SJSA1 (cell line): ENCODE data around the gene HIVEP3. TPM values are rescaled to one million over a fixed set of nuclear protein-coding genes. Genes with fewer than 3 reads are reported as not detected.

Experiments used
- DNase-seq, 2 experiments: peaks; one replicate each; pipeline ENCODE4 v3.0.0-alpha.2; 2015 to 2020; ENCODE audit warnings: low spot score in 2 of 2, low read depth in 1 of 2
- H3K27ac ChIP-seq: fragments of 250-450 bp; sonication (Bioruptor Pico); 2 replicates; pipeline ENCODE4 v1.5.1; 2020; ENCODE audit warnings: mild to moderate bottlenecking, moderate library complexity
- H3K27me3 ChIP-seq: fragments of 250-450 bp; sonication (Bioruptor Pico); replicated peaks from 2 replicates; pipeline ENCODE4 v1.5.1; 2020; ENCODE audit warnings: mild to moderate bottlenecking, moderate library complexity
- H3K36me3 ChIP-seq: fragments of 250-450 bp; sonication (Bioruptor Pico); 2 replicates; pipeline ENCODE4 v1.5.1; 2020; ENCODE audit warnings: mild to moderate bottlenecking
- H3K4me1 ChIP-seq: fragments of 250-450 bp; sonication (Bioruptor Pico); replicated peaks from 2 replicates; pipeline ENCODE4 v1.6.1; 2021; ENCODE audit warnings: mild to moderate bottlenecking
- H3K4me3 ChIP-seq: fragments of 250-450 bp; sonication (Bioruptor Pico); 2 replicates; pipeline ENCODE4 v1.5.1; 2020; ENCODE audit warnings: mild to moderate bottlenecking
- H3K9me3 ChIP-seq: fragments of 250-450 bp; sonication (Bioruptor Pico); replicated peaks from 2 replicates; pipeline ENCODE4 v1.5.1; 2020; ENCODE audit warnings: mild to moderate bottlenecking
- total RNA-seq: library from RNA; depleted of rRNA; stranded (reverse); fragments of >200 nt; shearing (Covaris generic); gene quantifications from 2 replicates; pipeline ENCODE4 v1.2.3, GENCODE V29; 2014

HIVEP3 gene
- total RNA-seq, 1 experiment from 2014 or later: 2.2 TPM

DNA sequence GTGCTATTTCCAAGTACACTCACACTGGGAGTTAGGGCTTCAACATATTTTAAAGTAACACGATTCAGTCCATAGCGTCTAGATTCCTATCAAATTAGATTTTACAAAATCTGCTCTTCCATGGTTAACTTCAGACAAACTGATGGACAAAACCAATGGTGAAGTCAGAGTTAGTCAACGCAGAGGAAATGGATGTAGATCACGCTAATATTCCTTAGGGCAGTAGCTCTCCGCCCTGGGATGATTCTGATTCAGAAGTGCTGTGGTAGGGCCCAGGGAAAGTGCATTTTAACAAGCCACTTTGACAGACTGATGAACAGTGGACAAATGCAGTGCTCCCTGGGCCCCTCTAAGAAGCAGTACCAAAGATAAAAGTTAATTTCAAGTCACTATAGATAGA lies 83.2 kb downstream of the HIVEP3 start:
- no peak overlapping the region for H3K4me3 ChIP-seq
- no peak for DNase-seq
- H3K9me3 ChIP-seq: no peaks in the 10 kb centered on the region
- no peak overlapping the region for H3K27ac ChIP-seq
- H3K4me1 ChIP-seq: 0 out of 2 replicates have a peak, but pooled peaks cover under 1% of the 10 kb centered on the region
- H3K27me3 ChIP-seq: no peaks in the 10 kb centered on the region
- no peaks in the 10 kb centered on the region for H3K36me3 ChIP-seq

- Histone ChIP-seq H3K9me3 (no peaks in the 10 kb centered on the region), H3K4me3 (no peak overlapping the region), H3K27me3 (no peaks in the 10 kb centered on the region), H3K36me3 (no peaks in the 10 kb centered on the region), H3K27ac (no peak overlapping the region), H3K4me1 (no peaks in the 10 kb centered on the region)
- DNase-seq: no peak
Measured at GRCh38 chr1:41833519-41834000, 85.2 kb downstream of the HIVEP3 start.

- no peak overlapping the region for H3K4me3 ChIP-seq
- H3K9me3 ChIP-seq: no peaks in the 10 kb centered on the region
- no peak overlapping the region for H3K27ac ChIP-seq
- H3K4me1 ChIP-seq: no peaks in the 10 kb centered on the region
- no peaks in the 10 kb centered on the region for H3K27me3 ChIP-seq
- H3K36me3 ChIP-seq: no peaks in the 10 kb centered on the region
- DNase-seq: no peak
Measured at GRCh38 chr1:41830726-41831125, 88.0 kb downstream of the HIVEP3 start.

GRCh38 chr1:41827991-41828570 lies 90.6 kb downstream of the HIVEP3 start:
- H3K9me3 ChIP-seq: no peaks in the 10 kb centered on the region
- peaks cover 10% of the 10 kb centered on the region for H3K4me1 ChIP-seq
- no peaks in the 10 kb centered on the region for H3K27me3 ChIP-seq
- H3K36me3 ChIP-seq: no peaks in the 10 kb centered on the region
- no peak for DNase-seq
- no peak overlapping the region for H3K4me3 ChIP-seq
- H3K27ac ChIP-seq: no peak overlapping the region

DNA sequence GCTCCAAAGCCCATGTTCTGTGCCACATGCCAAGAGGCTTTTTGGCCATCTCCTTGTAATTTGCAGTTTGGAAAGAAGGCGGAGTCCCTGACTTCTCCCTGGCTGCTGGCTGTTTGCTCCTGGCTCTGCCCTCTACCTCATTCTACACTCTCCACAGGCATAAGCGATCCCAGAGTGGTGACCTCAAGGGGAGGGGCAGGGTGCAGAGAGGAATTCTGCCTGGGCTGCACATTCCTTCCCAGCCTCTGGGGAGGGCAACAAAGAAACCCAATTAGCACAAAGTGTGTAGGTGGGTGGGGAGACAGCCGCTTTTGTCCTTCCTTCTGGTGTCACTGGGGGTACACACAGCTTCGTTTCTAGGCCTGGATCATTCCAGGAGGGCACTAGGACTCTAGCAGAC lies 95.3 kb downstream of the HIVEP3 start:
- H3K4me1 ChIP-seq: peaks cover 14% of the 10 kb centered on the region
- H3K36me3 ChIP-seq: no peaks in the 10 kb centered on the region
- H3K27ac ChIP-seq: no peak overlapping the region; the same call in 1 of the 2 replicates
- H3K27me3 ChIP-seq: no peaks in the 10 kb centered on the region
- H3K4me3 ChIP-seq: no peak overlapping the region
- no peaks in the 10 kb centered on the region for H3K9me3 ChIP-seq
- peak; percentile 74 to 76 for DNase-seq

DNA sequence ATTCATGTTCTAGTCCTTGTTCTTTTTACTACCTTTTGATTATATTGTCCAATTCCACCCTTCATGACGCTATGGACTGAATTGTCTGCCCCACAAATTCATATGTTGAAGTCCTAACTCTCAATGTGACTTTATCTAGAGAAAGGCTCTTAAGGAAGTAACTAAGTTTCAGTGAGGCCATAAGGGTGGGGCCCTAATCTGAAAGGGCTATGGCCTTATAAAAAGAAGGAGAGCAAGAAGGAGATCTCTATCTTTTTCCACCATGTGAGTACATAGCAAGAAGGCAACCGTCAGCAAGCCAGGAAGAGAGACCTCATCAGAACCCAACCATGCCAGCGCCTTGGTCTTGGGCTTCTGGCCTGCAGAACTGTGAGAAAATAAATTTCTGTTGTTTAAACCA lies 95.9 kb downstream of the HIVEP3 start:
- Histone ChIP-seq H3K27me3 (no peaks in the 10 kb centered on the region), H3K27ac (no peak overlapping the region), H3K4me1 (peaks cover 14% of the 10 kb centered on the region), H3K4me3 (no peak overlapping the region), H3K9me3 (no peaks in the 10 kb centered on the region), H3K36me3 (no peaks in the 10 kb centered on the region)
- no peak for DNase-seq

DNA sequence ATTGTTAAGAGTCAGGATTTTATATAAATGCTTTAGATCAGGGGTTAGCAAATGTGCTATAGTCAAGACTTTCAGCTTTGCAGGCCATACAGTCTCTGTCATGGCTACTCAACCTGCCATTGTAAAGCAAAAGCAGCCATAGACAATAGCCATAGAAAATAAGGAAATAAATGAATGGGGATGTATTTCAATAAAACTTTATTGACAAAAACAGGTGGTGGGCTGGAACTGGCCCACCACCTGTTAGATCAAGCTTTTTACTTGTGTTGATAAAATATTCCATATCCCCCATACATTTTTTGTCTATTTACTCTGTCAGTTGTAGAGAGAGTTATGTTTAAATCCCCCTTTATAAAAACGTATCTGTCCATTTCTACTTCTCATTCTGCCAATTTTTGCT lies 98.9 kb downstream of the HIVEP3 start:
- no peaks in the 10 kb centered on the region for H3K27me3 ChIP-seq
- H3K9me3 ChIP-seq: no peaks in the 10 kb centered on the region
- no peak for DNase-seq
- H3K27ac ChIP-seq: no peak overlapping the region
- no peak overlapping the region for H3K4me3 ChIP-seq
- H3K36me3 ChIP-seq: no peaks in the 10 kb centered on the region
- H3K4me1 ChIP-seq: peaks cover 14% of the 10 kb centered on the region

DNA sequence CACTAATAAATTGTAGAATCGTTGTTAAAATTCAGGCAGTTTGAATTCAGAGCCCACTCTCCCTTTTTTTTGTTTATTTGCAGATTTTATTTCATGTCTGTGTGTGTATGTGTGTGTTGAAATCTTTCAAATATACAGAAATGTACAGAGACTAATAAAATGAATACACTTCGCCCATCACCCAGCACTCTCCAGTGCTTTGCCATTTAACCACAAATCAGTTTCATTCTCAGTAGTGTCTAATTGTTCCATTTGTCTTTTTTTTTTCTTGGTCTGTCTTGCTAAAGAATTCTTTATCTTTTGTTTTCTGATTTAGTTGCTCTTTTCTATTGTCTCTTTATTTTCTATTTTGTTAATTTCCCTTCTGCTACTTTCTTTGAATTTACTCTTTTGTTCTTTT lies 99.7 kb downstream of the HIVEP3 start:
- no peak for DNase-seq
- no peak overlapping the region for H3K27ac ChIP-seq
- no peaks in the 10 kb centered on the region for H3K27me3 ChIP-seq
- no peak overlapping the region for H3K4me3 ChIP-seq
- H3K9me3 ChIP-seq: no peaks in the 10 kb centered on the region
- H3K4me1 ChIP-seq: peaks cover 13% of the 10 kb centered on the region
- no peaks in the 10 kb centered on the region for H3K36me3 ChIP-seq

- no peaks in the 10 kb centered on the region for H3K9me3 ChIP-seq
- H3K4me3 ChIP-seq: no peak overlapping the region
- DNase-seq: no peak
- H3K36me3 ChIP-seq: no peaks in the 10 kb centered on the region
- no peak overlapping the region for H3K27ac ChIP-seq
- peaks cover 22% of the 10 kb centered on the region for H3K4me1 ChIP-seq
- no peaks in the 10 kb centered on the region for H3K27me3 ChIP-seq
Measured at GRCh38 chr1:41816061-41816460, 102.7 kb downstream of the HIVEP3 start.

DNA sequence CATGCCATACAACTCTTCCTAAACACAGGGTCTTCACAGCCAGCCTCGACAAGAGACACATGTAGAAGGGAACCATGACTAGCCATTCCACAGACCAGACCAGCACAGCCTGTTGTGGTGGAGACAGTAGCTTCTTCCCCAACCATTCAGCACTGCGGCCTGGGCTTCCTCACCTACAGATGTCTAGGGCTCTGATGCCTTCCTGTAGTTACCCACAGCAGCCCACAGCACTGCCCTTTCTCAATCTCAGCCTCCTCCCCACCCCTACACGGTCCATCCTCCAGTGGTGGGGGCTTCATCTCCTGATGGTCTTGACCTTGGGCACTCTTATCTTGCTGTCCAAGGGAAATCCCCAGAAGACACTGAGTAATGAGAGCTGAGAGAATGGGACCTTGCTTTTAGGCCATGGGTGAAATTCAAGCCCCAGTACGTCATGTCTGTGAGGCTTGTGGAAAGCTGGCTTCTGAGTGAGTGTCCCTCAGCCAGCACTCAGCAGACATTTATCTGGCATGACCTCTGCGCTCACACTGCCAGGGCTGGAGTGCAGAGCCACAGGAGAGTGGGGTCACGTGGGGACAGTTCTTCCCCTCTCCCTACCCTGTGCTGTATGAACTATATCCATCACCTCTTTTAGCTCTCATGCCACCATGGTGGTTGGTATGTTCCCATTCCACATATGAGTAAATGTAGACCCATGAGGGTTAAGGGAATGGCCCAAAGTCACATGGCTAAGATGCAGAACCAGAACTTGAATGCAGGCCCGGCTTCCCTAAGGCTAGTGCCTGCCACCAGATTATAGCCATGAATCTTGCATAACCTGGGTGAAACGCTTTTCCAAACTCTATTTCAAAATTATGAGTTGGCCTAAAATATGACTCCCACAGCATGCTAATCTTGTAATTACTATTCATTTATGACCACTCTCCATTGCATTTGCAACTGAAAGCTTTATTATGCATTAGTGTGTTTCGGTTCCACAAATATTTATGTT lies 104.7 kb downstream of the HIVEP3 start:
- H3K27me3 ChIP-seq: no peaks in the 10 kb centered on the region
- H3K4me1 ChIP-seq: peaks cover 23% of the 10 kb centered on the region
- no peaks in the 10 kb centered on the region for H3K36me3 ChIP-seq
- no peak overlapping the region for H3K4me3 ChIP-seq
- no peak overlapping the region for H3K27ac ChIP-seq
- no peaks in the 10 kb centered on the region for H3K9me3 ChIP-seq
- no peak for DNase-seq

- no peak overlapping the region for H3K4me3 ChIP-seq
- no peaks in the 10 kb centered on the region for H3K27me3 ChIP-seq
- no peaks in the 10 kb centered on the region for H3K9me3 ChIP-seq
- H3K27ac ChIP-seq: no peak overlapping the region
- peaks cover 23% of the 10 kb centered on the region for H3K4me1 ChIP-seq
- no peak for DNase-seq
- no peaks in the 10 kb centered on the region for H3K36me3 ChIP-seq
Measured at GRCh38 chr1:41813226-41813625, 105.5 kb downstream of the HIVEP3 start.

GRCh38 chr1:41812453-41812852 lies 106.3 kb downstream of the HIVEP3 start:
- Histone ChIP-seq H3K27me3 (no peaks in the 10 kb centered on the region), H3K4me3 (no peak overlapping the region), H3K36me3 (no peaks in the 10 kb centered on the region), H3K27ac (peak overlapping the region; percentile 92), H3K9me3 (no peaks in the 10 kb centered on the region), H3K4me1 (peaks cover 23% of the 10 kb centered on the region)
- DNase-seq: peak; percentile 81 to 92

DNA sequence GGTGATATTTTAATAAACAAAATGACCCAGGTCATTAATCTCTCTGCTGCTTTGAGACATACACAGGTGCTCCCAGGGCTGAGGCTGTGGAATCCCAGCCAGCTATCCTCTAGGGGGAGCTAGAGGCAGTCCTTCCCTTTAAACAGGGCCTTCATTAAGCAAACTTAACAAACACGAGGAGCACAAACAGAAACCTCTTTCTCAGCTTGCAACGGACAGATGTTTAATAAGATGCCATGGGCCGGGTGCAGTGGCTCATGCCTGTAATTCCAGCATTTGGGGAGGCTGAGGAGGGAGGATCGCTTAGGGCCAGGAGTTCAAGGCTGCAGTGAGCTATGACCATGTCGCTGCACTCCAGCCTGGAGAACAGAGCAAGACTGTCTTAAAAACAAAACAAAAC lies 106.7 kb downstream of the HIVEP3 start:
- H3K36me3 ChIP-seq: no peaks in the 10 kb centered on the region
- no peaks in the 10 kb centered on the region for H3K9me3 ChIP-seq
- peak overlapping the region; percentile 92 for H3K27ac ChIP-seq
- H3K4me1 ChIP-seq: peaks cover 23% of the 10 kb centered on the region
- H3K4me3 ChIP-seq: no peak overlapping the region
- peak in 1 of 2 experiments; percentile 61 for DNase-seq
- H3K27me3 ChIP-seq: no peaks in the 10 kb centered on the region
